Measurements from ENCODE around the gene CCDC27.

CCDC27 gene

GRCh38 chr1:3778590-3779264 lies 26.5 kb downstream of the CCDC27 start:
- no peak for DNase-seq

GRCh38 chr1:3779265-3779911 lies 27.1 kb downstream of the CCDC27 start:
- DNase-seq: no peak

- no peak for DNase-seq
Observed at GRCh38 chr1:3779912-3780416, 27.7 kb downstream of the CCDC27 start.

GRCh38 chr1:3780901-3781300 lies 28.7 kb downstream of the CCDC27 start:
- no peak for DNase-seq

- DNase-seq: no peak
Observed at GRCh38 chr1:3783651-3784474, 31.6 kb downstream of the CCDC27 start.

GRCh38 chr1:3785045-3785444 lies 32.8 kb downstream of the CCDC27 start:
- no peak for DNase-seq

GRCh38 chr1:3785456-3786157 lies 33.4 kb downstream of the CCDC27 start:
- DNase-seq: no peak

GRCh38 chr1:3786468-3787348 lies 34.5 kb downstream of the CCDC27 start:
- no peak for DNase-seq

GRCh38 chr1:3787349-3787715 lies 35.1 kb downstream of the CCDC27 start:
- no peak for DNase-seq

- no peak for DNase-seq
Observed at GRCh38 chr1:3787745-3788605, 35.7 kb downstream of the CCDC27 start.

GRCh38 chr1:3788756-3789420 lies 36.6 kb downstream of the CCDC27 start:
- DNase-seq: no peak

GRCh38 chr1:3789421-3790300 lies 37.4 kb downstream of the CCDC27 start:
- no peak for DNase-seq

GRCh38 chr1:3790500-3790923 lies 38.3 kb downstream of the CCDC27 start:
- no peak for DNase-seq

GRCh38 chr1:3790952-3791351 lies 38.7 kb downstream of the CCDC27 start:
- no peak for DNase-seq

GRCh38 chr1:3795453-3796214 lies 43.4 kb downstream of the CCDC27 start:
- DNase-seq: no peak

GRCh38 chr1:3796215-3797061 lies 44.2 kb downstream of the CCDC27 start, which contains the start of gene LRRC47:
TSS of gene LRRC47 (minus strand) at chr1:3796498. CDS start at chr1:3796476, 22 bp downstream.
- peak; percentile 92 to 95 for DNase-seq

GRCh38 chr1:3799976-3800685 lies 47.9 kb downstream of the CCDC27 start:
- no peak for DNase-seq

All from CD4-positive, alpha-beta T cell treated with Interferon alpha-2 for 1 hour (primary cell).